Measurements from ENCODE around the gene SLC22A12. TPM values are rescaled to one million over a fixed set of nuclear protein-coding genes. Genes with fewer than 3 reads are reported as not detected.

The SLC22A12 gene
- total and polyA plus RNA-seq, 2 donors (not counting 3 experiments of a cell fraction or from before 2014, with no cell fraction given): not detected

GRCh38 chr11:64568041-64568571 is 22.9 kb upstream of the SLC22A12 start:
- ChIA-PET POLR2A (no interaction called here), CTCF (interaction anchor here (1.2 kb wide), 1 partner anchor 14 kb away, joined by 3 read pairs; no protein-coding TSS in a partner anchor)
- Histone ChIP-seq H3K9me3 (replicated peaks; ENCODE audit: control insufficient read depth, insufficient read depth, low read length) (no peaks in the 10 kb centered on the region), H4K20me1 (replicated peaks; ENCODE audit: control insufficient read depth, extremely low read depth, insufficient read depth, low read length) (no peaks in the 10 kb centered on the region), H3K27me3 (ENCODE audit: control insufficient read depth in 2 of 2, insufficient read depth in 2 of 2, low read length in 2 of 2) (no peaks in the 10 kb centered on the region), H3K27ac (ENCODE audit: insufficient read depth, low read depth, low read length) (no peak overlapping the region), H2AFZ (ENCODE audit: low read depth, low read length) (no peak overlapping the region), H3K9me1 (replicated peaks; ENCODE audit: control insufficient read depth, extremely low read depth, insufficient read depth, low read length) (no peaks in the 10 kb centered on the region), H3K4me3 (replicated peaks in 1 of 3; ENCODE audit: insufficient read depth in 1 of 3, low read depth in 1 of 3, low read length in 3 of 3) (no peak overlapping the region), H3K4me2 (ENCODE audit: insufficient read depth, low read length) (no peak overlapping the region), H3K9ac (replicated peaks; ENCODE audit: extremely low read depth, insufficient read depth, low read length) (no peak overlapping the region), H3K4me1 (ENCODE audit: control insufficient read depth, extremely low read depth, insufficient read depth, low read length) (no peaks in the 10 kb centered on the region), H3K79me2 (ENCODE audit: control insufficient read depth, insufficient read depth, low read length) (no peaks in the 10 kb centered on the region), H3K36me3 (ENCODE audit: control insufficient read depth in 2 of 2, extremely low read depth in 1 of 2, insufficient read depth in 2 of 2, low read length in 2 of 2) (no peaks in the 10 kb centered on the region)
- no peak for DNase-seq (ENCODE audit: low read depth, low spot score)
- TF ChIP-seq FOS (IDR thresholded peaks at IDR 0.05; ENCODE audit: borderline replicate concordance, insufficient read depth, low read length) (no peak), MAX (IDR thresholded peaks at IDR 0.05; ENCODE audit: insufficient read depth, insufficient read length) (no peak), POLR2A (IDR thresholded peaks at IDR 0.05; ENCODE audit: low read depth, low read length) (no peak), GATA2 (IDR thresholded peaks at IDR 0.05; ENCODE audit: insufficient read depth, insufficient read length, low read depth, low read length) (no peak), CTCF (IDR thresholded peaks at IDR 0.05; ENCODE audit: extremely low read depth in 1 of 2, insufficient read depth in 1 of 2, low read depth in 1 of 2, low read length in 2 of 2) (no peak), POLR2AphosphoS5 (IDR thresholded peaks at IDR 0.05; ENCODE audit: insufficient read depth, low read depth, low read length) (no peak)
- no peak for FAIRE-seq
- intact Hi-C loops (cut with micrococcal nuclease): loop anchor here (5.0 kb wide), 1 partner anchor 69 kb away; no protein-coding TSS in a partner anchor
- dilution Hi-C loops (cut with MboI; ENCODE audit: extremely low pct_ligation_motif_present, low sequenced_read_pairs): no loop called here
- no TSS peak for BruUV-seq (replicated peaks)
